Amygdala (tissue), 56 donors: ENCODE data around the gene PVALEF.

Experiments used
- DNase-seq, 56 donors: peaks; one replicate each; lab custom pipeline; 2025; lab: John Stamatoyannopoulos, UW

The PVALEF gene

GRCh38 chr17:81178136-81179091 lies 13.1 kb downstream of the PVALEF start:
- DNase-seq = no peak

- DNase-seq = no peak
Observed at GRCh38 chr17:81179220-81179619, 13.9 kb downstream of the PVALEF start.

GRCh38 chr17:81179861-81180260 lies 14.6 kb downstream of the PVALEF start:
- DNase-seq = no peak

GRCh38 chr17:81180836-81181810 lies 15.8 kb downstream of the PVALEF start:
- no peak for DNase-seq

GRCh38 chr17:81181811-81182185 lies 16.5 kb downstream of the PVALEF start:
- DNase-seq = no peak

- DNase-seq = no peak
Observed at GRCh38 chr17:81182596-81182995, 17.3 kb downstream of the PVALEF start.

- DNase-seq = no peak
Observed at GRCh38 chr17:81183316-81183715, 18.0 kb downstream of the PVALEF start.

GRCh38 chr17:81183807-81184206 lies 18.5 kb downstream of the PVALEF start:
- DNase-seq = no peak

GRCh38 chr17:81184555-81184954 lies 19.2 kb downstream of the PVALEF start:
- no peak for DNase-seq

- DNase-seq = no peak
Observed at GRCh38 chr17:81186203-81186602, 20.9 kb downstream of the PVALEF start.

- DNase-seq = no peak
Observed at GRCh38 chr17:81187120-81187519, 21.8 kb downstream of the PVALEF start.

GRCh38 chr17:81187586-81188490 lies 22.5 kb downstream of the PVALEF start:
- no peak for DNase-seq

GRCh38 chr17:81188491-81188840 lies 23.2 kb downstream of the PVALEF start:
- DNase-seq = no peak

- no peak for DNase-seq
Observed at GRCh38 chr17:81189016-81189415, 23.7 kb downstream of the PVALEF start.

- peak in 22 of 56 donors; percentile 7 to 57 (median 23) for DNase-seq
Observed at GRCh38 chr17:81189670-81190530, 24.6 kb downstream of the PVALEF start.

- DNase-seq = no peak
Observed at GRCh38 chr17:81190591-81190990, 25.3 kb downstream of the PVALEF start.

- no peak for DNase-seq
Observed at GRCh38 chr17:81191116-81191515, 25.8 kb downstream of the PVALEF start.

GRCh38 chr17:81191646-81192045 lies 26.3 kb downstream of the PVALEF start:
- no peak for DNase-seq

GRCh38 chr17:81192386-81193050 lies 27.2 kb downstream of the PVALEF start:
- DNase-seq = no peak
